K562 (cell line): ENCODE measurements around the gene DNAJB11. TPM values are rescaled to one million over a fixed set of nuclear protein-coding genes. Genes with fewer than 3 reads are reported as not detected.

ENCODE experiments used
- HOMEZ ChIP-seq: fragments of 250-450 bp; sonication (Bioruptor Pico); IDR thresholded peaks from 2 replicates; pipeline ENCODE4 v1.4.0; 2020; ENCODE audit warnings: mild to moderate bottlenecking, moderate library complexity
- MNT ChIP-seq, 2 experiments: fragments of 450-650 bp; conservative IDR thresholded peaks; 2 replicates each; pipeline ENCODE4 v1.6.1; 2017; ENCODE audit warnings: mild to moderate bottlenecking in 2 of 2, moderate library complexity in 2 of 2
- ZNF407 ChIP-seq: fragments of 450-650 bp; IDR thresholded peaks from 2 replicates; pipeline ENCODE4 v1.6.1; 2016; ENCODE audit warnings: low read depth
- polyA plus RNA-seq, 8 experiments: library from polyadenylated mRNA; depleted of rRNA in 4 of 8; stranded (reverse) in 5 of 8; unstranded in 3 of 8; fragments of >200 nt; fragmentation: Nextera tagmentation in 2 of 8; fragmentation: Illumina TruSeq in 1 of 8; extraction: Ambion mirVana in 2 of 8; extraction: Trizol in 1 of 8; gene quantifications; 2 replicates each; pipeline versions ENCODE4 v1.2.1 to v1.2.3, GENCODE V29; 2011 to 2014; ENCODE audit warnings: inconsistent platforms in 1 of 8, missing spikeins in 1 of 8
- total RNA-seq, 7 experiments: library from RNA; depleted of rRNA in 6 of 7; stranded (reverse); fragments of >200 nt in 6 of 7; fragmentation: Illumina TruSeq in 2 of 7; extraction: Trizol in 2 of 7; gene quantifications; 2 replicates each; pipeline versions ENCODE4 v1.2.1 to v1.2.3, GENCODE V29; 2011 to 2021; ENCODE audit warnings: low replicate concordance in 1 of 7

Gene DNAJB11
- total and polyA plus RNA-seq, 9 of the 15 experiments (the other 6 are each of a cell fraction or from before 2014, with no cell fraction given): 14.8 to 74.7 (median 63.8) TPM

- TF ChIP-seq ZNF407: no peak
- no peak for TF ChIP-seq HOMEZ (CRISPR knock-in tag)
- peak; percentile 87 to 89 for TF ChIP-seq MNT (conservative IDR thresholded peaks at IDR 0.05)
Observed at GRCh38 chr3:186570096-186570940, at the start of gene DNAJB11 (continued).
